DOHH2 (cell line): ENCODE data around the gene SLC25A23.

Experiments used
- H3F3A ChIP-seq: fragments of 200-600 bp; sonication (generic), shearing (Covaris generic); 2 replicates; pipeline ENCODE4 v1.6.0; 2016; ENCODE audit warnings: antibody characterized with exemption, mild to moderate bottlenecking; ENCODE audit not compliant: control insufficient read depth, insufficient read depth
- H3K27ac ChIP-seq: fragments of 200-600 bp; sonication (generic); 2 replicates; pipeline ENCODE4 v1.5.1; 2014; ENCODE audit warnings: low read depth, mild to moderate bottlenecking, low read length, moderate library complexity
- H3K27me3 ChIP-seq: fragments of 200-600 bp; sonication (generic); 2 replicates; pipeline ENCODE4 v1.6.1; 2014; ENCODE audit warnings: mild to moderate bottlenecking, low read length, mixed read lengths; ENCODE audit not compliant: control insufficient read depth
- H3K36me3 ChIP-seq: fragments of 200-600 bp; sonication (generic); 2 replicates; pipeline ENCODE4 v1.6.1; 2014; ENCODE audit warnings: mild to moderate bottlenecking, low read length, moderate library complexity, mixed read lengths; ENCODE audit not compliant: control insufficient read depth
- H3K4me1 ChIP-seq: fragments of 200-600 bp; sonication (generic); 2 replicates; pipeline ENCODE4 v1.6.1; 2014; ENCODE audit warnings: mild to moderate bottlenecking, low read length, mixed read lengths; ENCODE audit not compliant: control insufficient read depth
- H3K4me2 ChIP-seq: fragments of 200-600 bp; sonication (generic); 2 replicates; pipeline ENCODE4 v1.6.0; 2014; ENCODE audit warnings: mild to moderate bottlenecking, low read length, moderate library complexity
- H3K4me3 ChIP-seq: fragments of 200-600 bp; sonication (generic); 2 replicates; pipeline ENCODE4 v1.5.1; 2014; ENCODE audit warnings: mild to moderate bottlenecking, low read length, mixed read lengths
- H3K79me2 ChIP-seq: fragments of 200-600 bp; sonication (generic); 2 replicates; pipeline ENCODE4 v1.6.1; 2014; ENCODE audit warnings: mild to moderate bottlenecking, low read length, mixed read lengths; ENCODE audit not compliant: control insufficient read depth
- H3K9me2 ChIP-seq: fragments of 200-600 bp; sonication (generic); replicated peaks from 2 replicates; pipeline ENCODE4 v1.6.1; 2014; ENCODE audit warnings: mild to moderate bottlenecking, low read length, mixed read lengths; ENCODE audit not compliant: control insufficient read depth
- H3K9me3 ChIP-seq: fragments of 200-600 bp; sonication (generic); 2 replicates; pipeline ENCODE4 v1.6.1; 2014; ENCODE audit warnings: antibody characterized with exemption, low read length, mixed read lengths; ENCODE audit not compliant: control insufficient read depth, insufficient read depth
- H4K20me1 ChIP-seq: fragments of 200-600 bp; sonication (generic); 2 replicates; pipeline ENCODE4 v1.6.0; 2014; ENCODE audit warnings: low read depth, mild to moderate bottlenecking, antibody characterized with exemption, low read length, moderate library complexity; ENCODE audit not compliant: control insufficient read depth, insufficient read depth
- CTCF ChIP-seq: fragments of 200-600 bp; sonication (generic); IDR thresholded peaks from one replicate; pipeline ENCODE4 v1.5.1; 2014; ENCODE audit warnings: antibody characterized with exemption, mild to moderate bottlenecking, low read depth, low read length; ENCODE audit not compliant: poor library complexity, severe bottlenecking
- EZH2phosphoT487 ChIP-seq: fragments of 200-600 bp; sonication (generic); IDR thresholded peaks from 2 replicates; pipeline ENCODE4 v1.6.1; 2017; ENCODE audit warnings: borderline replicate concordance, mild to moderate bottlenecking, antibody characterized with exemption, low read length, moderate library complexity, mixed read lengths

SLC25A23 gene

GRCh38 chr19:6501740-6502648 is 42.4 kb upstream of the SLC25A23 start, which contains the start of gene TUBB4A:
TUBB4A (minus strand) TSS chr19:6502309; CDS start chr19:6502212, 97 bp downstream.
- peak within 1 kb of the TSS; percentile 65 for H3K4me2 ChIP-seq
- H3K4me3 ChIP-seq, result peak within 1 kb of the TSS; percentile 72
- no peak within 1 kb of the TSS for H3K27ac ChIP-seq
- H3F3A ChIP-seq, result no peaks in the 10 kb centered on the region
- H3K79me2 ChIP-seq, result no peaks in the 10 kb centered on the region
- H3K4me1 ChIP-seq, result peaks cover 18% of the 10 kb centered on the region
- no peaks in the 10 kb centered on the region for H3K9me3 ChIP-seq
- H4K20me1 ChIP-seq, result no peaks in the 10 kb centered on the region
- no peak for TF ChIP-seq CTCF
- TF ChIP-seq EZH2phosphoT487, result no peak; the same call in 1 of the 2 replicates
- no peaks in the 10 kb centered on the region for H3K36me3 ChIP-seq
- peaks cover 34% of the 10 kb centered on the region for H3K27me3 ChIP-seq
- H3K9me2 ChIP-seq, result no peaks in the 10 kb centered on the region

- H3K79me2 ChIP-seq, result no peaks in the 10 kb centered on the region
- no peaks in the 10 kb centered on the region for H4K20me1 ChIP-seq
- H3K4me2 ChIP-seq, result peak overlapping the region; percentile 65
- H3K27ac ChIP-seq, result no peak overlapping the region
- peaks cover 34% of the 10 kb centered on the region for H3K27me3 ChIP-seq
- no peaks in the 10 kb centered on the region for H3K9me3 ChIP-seq
- H3K4me3 ChIP-seq, result peak overlapping the region; percentile 72; the same call in 1 of the 2 replicates
- H3K4me1 ChIP-seq, result peaks cover 18% of the 10 kb centered on the region
- TF ChIP-seq CTCF (no peak), EZH2phosphoT487 (no peak)
- no peaks in the 10 kb centered on the region for H3K36me3 ChIP-seq
- no peaks in the 10 kb centered on the region for H3F3A ChIP-seq
- H3K9me2 ChIP-seq, result no peaks in the 10 kb centered on the region
Observed at GRCh38 chr19:6500837-6501739, 41.5 kb upstream of the SLC25A23 start.

- peaks cover 14% of the 10 kb centered on the region for H3K4me1 ChIP-seq
- peaks cover 34% of the 10 kb centered on the region for H3K27me3 ChIP-seq
- no peaks in the 10 kb centered on the region for H4K20me1 ChIP-seq
- no peak overlapping the region for H3K4me2 ChIP-seq
- H3K9me3 ChIP-seq, result no peaks in the 10 kb centered on the region
- no peaks in the 10 kb centered on the region for H3F3A ChIP-seq
- H3K27ac ChIP-seq, result no peak overlapping the region
- no peaks in the 10 kb centered on the region for H3K79me2 ChIP-seq
- H3K9me2 ChIP-seq, result no peaks in the 10 kb centered on the region
- H3K4me3 ChIP-seq, result no peak overlapping the region
- no peaks in the 10 kb centered on the region for H3K36me3 ChIP-seq
- TF ChIP-seq EZH2phosphoT487, result no peak
- no peak for TF ChIP-seq CTCF
Observed at GRCh38 chr19:6499052-6499790, 39.6 kb upstream of the SLC25A23 start.
